ENCODE results near the gene STK16.

DNA sequence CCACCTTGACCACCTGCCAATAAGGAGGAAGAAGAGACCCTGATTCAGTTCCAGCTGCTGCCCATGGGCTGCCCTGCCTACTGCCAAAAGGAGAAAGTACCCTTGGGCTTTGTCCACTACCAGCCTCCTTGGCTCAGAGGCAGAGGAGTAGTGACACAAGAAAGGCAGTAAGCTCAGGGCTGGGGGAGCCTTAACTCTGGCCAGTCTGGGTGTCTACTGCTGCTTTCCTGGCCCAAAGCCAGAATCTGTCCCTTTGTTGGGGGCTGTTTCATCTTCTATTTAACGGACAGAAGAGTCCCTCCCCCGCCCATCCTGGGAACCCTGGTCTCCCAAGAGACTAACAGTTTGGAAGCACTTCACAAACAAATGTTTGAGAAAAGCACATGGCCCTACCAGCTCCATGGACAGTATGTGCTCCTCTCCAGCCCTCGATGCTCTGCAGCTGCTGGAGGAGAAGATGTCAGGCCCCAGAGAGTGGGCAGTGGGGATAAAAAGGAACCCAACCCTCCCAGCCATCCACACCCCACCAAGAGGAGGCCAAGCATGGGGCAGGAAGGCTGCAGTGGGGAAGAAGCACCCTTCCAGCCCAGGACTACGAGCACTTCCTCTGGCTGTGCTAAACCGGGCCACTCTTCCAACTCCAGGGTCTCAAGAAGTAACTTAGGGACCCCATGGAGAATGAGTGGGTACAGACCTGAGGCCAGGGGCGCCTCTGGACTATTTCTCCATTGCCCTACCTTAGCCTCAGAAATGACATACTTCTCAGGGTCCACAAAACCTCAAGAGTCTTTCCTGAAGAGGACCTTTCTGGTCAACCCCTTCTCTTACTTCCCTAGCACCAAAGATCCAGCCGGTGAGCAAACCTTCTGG, 17.0 kb upstream of the STK16 start:
- TF ChIP-seq, protein P1, sequence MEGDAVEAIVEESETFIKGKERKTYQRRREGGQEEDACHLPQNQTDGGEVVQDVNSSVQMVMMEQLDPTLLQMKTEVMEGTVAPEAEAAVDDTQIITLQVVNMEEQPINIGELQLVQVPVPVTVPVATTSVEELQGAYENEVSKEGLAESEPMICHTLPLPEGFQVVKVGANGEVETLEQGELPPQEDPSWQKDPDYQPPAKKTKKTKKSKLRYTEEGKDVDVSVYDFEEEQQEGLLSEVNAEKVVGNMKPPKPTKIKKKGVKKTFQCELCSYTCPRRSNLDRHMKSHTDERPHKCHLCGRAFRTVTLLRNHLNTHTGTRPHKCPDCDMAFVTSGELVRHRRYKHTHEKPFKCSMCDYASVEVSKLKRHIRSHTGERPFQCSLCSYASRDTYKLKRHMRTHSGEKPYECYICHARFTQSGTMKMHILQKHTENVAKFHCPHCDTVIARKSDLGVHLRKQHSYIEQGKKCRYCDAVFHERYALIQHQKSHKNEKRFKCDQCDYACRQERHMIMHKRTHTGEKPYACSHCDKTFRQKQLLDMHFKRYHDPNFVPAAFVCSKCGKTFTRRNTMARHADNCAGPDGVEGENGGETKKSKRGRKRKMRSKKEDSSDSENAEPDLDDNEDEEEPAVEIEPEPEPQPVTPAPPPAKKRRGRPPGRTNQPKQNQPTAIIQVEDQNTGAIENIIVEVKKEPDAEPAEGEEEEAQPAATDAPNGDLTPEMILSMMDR (IDR thresholded peaks at IDR 0.05; ENCODE audit: poor library complexity): no peak
- no peak for TF ChIP-seq EZH2phosphoT487 (IDR thresholded peaks at IDR 0.05; ENCODE audit: low read depth, severe bottlenecking, unreplicated experiment)
- no peak for TF ChIP-seq EZH2 (IDR thresholded peaks at IDR 0.05; ENCODE audit: borderline replicate concordance)

All from hepatocyte (in vitro differentiated cells).